TTC549 (cell line): ENCODE data around the gene HEBP2.
"Not testable (repeated sequence)": the region's sequence is repeated elsewhere in the genome, so short reads cannot be mapped to it uniquely, and the experiment has no call there.

Experiments
- FAIRE-seq: peaks from 2 replicates; lab custom pipeline; 2012; peaks lifted over from hg19 to GRCh38; lab: Jason Lieb, UNC

HEBP2 gene, protein sequence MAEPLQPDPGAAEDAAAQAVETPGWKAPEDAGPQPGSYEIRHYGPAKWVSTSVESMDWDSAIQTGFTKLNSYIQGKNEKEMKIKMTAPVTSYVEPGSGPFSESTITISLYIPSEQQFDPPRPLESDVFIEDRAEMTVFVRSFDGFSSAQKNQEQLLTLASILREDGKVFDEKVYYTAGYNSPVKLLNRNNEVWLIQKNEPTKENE

GRCh38 chr6:138403801-138404665 is at the start of gene HEBP2:
Gene HEBP2, plus strand, starts transcription at chr6:138404223. Its CDS starts 273 bp downstream, at chr6:138404496.
- FAIRE-seq: no peak

DNA sequence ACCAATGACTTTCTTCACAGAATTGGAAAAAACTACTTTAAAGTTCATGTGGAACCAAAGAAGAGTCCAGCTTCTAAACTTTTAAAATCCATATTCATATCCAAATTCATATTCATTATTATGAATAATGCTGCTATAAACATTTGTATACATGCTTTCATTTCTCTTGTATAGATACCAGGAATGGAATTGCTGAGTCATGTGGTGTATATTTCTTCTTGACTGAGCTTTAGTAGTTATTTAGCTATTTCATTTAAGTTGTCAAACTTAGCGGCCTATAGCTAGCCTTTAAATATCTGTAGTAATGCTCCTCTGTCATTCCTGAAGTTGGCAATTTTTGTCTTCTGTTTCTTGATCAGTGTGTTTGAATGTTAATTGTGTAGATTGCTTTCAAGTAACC is 46.1 kb upstream of the HEBP2 start:
- FAIRE-seq: no peak

GRCh38 chr6:138368684-138369083 is 35.3 kb upstream of the HEBP2 start:
- not testable (repeated sequence) for FAIRE-seq

DNA sequence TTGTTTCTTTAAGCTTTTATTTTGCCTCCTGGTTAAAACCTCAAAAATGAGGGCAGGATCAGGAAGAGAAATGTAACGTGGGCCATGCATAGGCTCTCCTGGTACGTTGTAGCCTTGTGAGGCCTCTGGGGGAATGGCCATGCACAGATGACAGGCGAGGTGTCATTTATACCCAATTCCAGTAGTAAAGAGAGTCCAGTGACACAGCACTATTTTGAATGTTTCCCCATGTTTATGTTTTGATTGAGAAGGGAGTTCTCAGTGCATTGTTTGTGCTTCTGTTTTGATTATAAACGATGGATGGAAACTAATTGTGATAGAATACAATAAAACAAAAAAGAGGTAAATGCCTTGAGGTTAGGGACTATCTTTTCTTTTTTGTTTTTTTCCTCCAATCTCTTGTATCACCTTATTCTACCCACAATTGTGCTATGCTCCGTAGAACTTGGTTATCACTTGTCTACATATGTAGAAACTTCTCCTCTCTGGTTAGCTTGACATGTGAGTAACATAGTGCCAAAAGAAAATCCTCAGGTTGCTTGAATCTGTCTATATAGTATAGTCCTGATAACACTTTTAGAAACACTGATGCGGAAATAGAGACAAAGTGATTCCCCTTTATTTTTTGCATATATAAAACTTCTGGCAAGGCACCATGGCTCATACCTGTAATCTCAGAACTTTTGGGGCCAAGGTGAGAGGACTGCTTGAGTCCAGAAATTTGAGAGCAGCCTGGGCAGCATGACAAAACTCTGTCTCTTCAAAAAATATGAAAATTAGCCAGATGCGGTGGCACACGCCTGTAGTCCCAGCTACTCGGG is 33.2 kb upstream of the HEBP2 start:
- no peak for FAIRE-seq

DNA sequence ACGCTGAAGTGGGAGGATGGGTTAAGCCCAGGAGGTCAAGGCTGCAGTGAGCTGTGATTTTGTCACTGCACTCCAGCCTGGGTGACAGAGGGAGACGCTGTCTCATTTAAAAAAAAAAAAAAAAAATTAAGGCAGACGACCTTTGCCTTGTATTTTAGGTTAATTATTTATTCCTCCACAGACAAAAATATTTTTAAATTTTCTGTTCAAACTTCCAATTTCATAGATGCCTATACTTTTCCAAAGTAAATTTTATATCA is 32.6 kb upstream of the HEBP2 start:
- no peak for FAIRE-seq

DNA sequence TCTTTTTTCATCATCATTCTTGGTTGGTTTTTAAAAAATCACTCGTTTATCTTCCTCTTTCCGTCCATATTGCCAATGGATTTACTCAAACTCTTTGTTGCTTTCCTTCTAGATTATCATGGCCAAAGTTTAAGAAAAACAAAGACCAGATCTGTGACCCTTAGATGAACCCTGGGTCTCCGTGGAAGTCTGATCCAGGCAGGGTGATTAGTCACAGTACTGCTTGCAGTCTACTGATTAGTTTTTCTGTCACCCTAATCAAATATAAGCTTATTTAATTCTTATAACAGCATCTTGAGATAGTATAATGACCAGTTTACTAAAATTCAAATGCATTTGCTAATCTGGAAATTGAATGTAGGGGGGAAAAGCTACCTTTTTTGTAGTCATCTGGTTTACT is 32.3 kb upstream of the HEBP2 start:
- FAIRE-seq: no peak

GRCh38 chr6:138372711-138373463 is 31.1 kb upstream of the HEBP2 start:
- no peak for FAIRE-seq

DNA sequence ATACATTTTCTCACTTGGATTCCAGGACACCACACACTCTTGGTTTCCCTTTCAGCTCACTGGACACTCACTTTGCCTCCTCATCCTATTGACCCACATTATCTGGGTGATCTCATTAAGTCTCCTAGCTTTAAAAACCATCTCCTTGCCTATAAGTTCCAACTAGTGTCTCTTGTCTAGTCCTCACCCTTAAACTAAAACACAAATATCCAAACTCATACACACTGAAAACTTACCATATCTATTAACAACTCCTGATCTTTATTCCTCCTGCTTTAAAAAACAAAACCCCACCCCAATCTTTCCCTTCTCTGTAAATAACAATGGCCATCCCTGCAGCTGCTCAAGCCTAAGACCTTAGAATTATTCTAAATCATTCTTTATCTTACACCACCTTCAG is 29.8 kb upstream of the HEBP2 start:
- no peak for FAIRE-seq

GRCh38 chr6:138374815-138375214 is 29.2 kb upstream of the HEBP2 start:
- FAIRE-seq: no peak

DNA sequence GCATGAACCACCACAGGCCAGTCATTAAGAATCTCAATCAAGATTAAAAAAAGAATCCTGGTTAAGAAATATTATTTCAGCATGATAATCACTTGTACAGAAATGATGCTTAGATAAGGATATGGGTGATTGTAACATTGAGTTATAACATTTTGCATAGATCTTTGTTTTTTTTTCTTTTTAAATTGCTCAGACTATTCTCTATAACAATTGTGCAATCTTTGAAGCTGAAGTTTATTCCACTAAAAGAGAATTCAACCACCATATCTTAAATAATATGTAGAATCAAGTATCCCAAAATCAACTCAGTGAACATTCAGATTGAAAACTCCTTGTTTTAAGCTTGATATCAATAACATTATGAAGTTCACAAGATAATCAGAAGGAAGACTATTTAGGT is 27.0 kb upstream of the HEBP2 start:
- no peak for FAIRE-seq

GRCh38 chr6:138377844-138378243 is 26.2 kb upstream of the HEBP2 start, which contains the start of gene SMIM28:
Gene SMIM28, plus strand, starts transcription at chr6:138377905. Its CDS starts 168 bp downstream, at chr6:138378073.
- FAIRE-seq: no peak

DNA sequence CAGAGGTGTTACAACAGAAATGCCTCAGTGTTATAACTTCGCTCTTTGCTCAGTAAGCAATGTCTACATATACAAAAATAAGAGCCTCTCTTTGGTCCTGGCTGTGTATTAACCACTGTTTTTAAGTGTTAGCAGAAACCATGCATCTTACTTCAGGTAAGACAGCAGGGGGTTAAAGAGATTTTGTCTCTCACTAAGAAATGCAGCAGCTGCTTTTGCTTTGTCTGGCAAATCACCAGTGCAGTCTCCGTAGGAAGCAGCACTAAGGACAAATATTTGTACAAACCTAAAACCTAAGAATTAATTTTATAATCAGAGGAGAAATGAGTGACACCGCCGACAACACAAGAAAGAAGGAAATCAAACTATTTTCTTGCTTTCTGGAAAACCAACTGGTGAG is 25.6 kb upstream of the HEBP2 start:
- FAIRE-seq: no peak

DNA sequence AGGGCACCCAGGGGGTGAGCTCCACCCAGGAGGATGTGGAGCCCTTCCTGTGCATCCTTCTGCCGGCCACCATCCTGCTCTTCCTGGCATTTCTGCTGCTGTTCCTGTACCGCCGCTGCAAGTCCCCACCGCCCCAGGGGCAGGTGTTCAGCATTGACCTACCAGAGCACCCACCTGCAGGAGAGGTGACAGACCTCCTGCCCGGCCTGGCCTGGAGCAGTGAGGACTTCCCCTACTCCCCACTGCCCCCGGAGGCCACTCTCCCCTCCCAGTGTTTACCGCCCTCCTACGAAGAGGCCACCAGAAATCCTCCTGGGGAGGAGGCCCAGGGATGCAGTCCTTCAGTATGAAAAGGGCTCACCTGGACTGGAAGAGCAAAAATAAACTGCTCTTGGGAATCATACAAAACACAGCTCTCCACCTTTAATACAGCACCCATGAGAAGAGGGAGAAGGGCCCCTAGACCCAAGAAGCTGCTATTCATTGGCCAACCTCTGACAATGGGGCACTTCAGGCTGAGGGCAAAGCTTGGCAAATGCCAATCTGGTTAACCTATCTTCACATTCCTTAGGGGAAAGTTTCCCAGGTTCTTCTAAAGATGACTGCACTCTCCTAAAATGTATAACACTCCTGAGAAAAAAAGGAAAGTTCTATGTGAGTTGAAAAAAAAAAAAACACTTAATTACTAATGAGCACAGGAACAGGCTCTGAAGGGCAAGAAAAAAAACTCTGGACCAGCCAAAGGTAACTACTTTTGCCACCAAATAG is 21.3 kb upstream of the HEBP2 start:
- no peak for FAIRE-seq

DNA sequence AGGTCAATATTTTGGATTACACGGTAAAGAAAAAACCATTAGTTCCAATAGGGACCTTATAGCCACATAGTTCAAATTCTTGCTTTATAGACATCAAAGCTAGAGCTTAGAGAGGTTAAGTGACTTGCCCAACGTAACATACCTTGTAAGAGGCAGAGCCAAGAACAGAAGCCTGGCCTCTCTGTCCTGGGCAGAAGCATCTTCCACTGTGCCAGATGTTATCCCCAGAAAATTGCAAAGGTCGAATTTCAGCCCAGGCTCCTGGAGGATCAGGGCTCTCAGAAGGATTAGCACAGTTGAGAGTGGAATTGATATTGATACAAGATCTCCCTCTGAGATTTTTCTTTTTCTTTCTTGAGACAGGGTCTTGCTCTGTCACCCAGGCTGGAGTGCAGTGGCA is 20.2 kb upstream of the HEBP2 start:
- no peak for FAIRE-seq

- FAIRE-seq: no peak
Observed at GRCh38 chr6:138386897-138387296, 17.1 kb upstream of the HEBP2 start.

DNA sequence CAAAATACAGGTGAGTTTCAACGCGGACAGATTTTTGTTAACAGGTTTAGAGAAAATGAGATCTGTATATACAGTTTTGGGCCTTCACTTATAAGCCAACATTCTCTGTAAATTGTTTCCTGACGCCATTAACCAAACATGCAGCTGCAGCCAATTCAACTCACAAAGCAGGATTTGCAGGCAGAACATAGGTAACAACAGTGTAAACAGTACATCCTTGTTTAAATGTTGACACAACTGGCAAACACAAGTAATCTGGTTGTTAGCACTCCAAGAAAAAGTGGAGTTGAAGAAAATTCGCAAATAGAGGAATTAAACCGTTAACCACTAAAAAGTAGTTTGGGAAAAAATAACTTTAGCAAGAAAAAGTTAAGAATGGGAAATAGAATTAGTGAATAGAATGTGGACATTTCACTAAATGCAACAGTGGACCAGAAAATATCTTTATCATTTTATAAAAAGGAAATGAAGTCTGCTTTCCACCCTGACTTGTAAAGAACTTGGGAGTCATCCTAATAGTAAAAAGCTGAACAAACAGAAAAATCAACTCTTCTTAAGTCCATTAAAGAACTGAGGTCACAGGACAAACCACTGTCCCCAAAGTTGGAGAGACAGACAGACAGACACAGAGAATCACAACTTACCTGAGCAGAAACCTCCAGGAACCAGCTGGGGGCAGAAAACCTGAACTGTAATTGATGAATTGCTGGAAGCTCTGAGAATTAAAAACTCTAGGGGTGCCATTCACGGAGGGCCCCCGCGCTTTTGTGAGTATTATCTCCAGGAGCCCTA is 16.2 kb upstream of the HEBP2 start:
- no peak for FAIRE-seq

DNA sequence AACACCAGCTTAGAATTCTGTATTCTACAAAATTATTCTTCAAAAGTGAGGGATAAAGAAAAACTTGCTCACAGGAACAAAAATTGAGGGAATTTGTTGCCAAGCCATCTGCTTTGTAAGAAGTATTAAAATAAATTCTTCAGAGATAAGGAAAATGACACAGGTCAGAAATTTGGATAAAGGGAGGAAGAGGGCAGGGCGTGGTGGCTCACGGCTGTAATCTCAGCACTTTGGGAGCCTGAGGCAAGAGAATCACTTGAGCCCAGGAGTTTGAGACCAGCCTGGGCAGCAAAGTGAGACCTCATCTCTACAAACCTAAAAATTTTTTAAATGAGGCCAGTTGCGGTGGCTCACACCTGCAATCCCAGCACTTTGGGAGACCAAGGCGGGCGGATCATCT is 14.5 kb upstream of the HEBP2 start:
- no peak for FAIRE-seq

DNA sequence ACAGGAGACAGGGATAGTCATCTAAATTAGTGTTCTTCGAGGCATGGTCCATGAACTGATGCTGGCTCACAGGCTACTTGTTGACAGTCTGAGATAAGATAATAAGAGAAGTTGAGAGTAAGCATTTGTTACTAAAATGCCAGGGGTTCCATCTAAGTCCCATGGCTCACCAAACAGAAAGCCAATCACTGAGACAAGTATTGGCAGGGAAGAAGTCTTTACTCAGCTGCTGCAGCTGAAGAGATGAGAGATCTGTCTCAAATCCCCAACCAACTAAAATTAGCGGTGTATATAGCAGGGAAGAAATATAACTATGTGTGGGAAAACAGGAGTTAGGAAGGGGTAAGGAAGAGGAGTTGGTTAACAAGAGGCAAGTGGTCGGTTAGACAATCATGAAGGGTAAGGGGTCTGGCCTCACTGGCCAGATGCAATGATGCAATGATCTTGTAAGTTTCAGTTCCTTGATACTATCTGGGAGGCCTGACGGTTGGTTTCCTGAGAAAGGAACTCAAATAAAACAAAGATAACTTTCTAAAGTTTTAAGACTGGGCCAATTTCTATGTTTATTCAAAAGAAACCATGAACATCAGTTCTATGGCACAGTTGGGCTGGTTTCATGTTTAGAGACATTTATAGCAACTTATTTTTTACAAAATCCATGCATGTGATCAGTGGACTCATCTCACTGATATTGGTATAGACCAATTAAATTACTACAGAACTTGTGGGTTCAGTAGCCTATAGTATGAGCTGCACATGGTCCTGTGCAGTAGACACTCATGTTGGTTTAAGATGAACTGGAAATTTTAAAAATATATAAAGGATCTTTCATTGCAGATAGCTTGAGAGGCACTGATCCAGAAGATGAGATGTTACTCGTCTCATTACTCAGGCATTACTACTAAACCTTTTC is 9.9 kb upstream of the HEBP2 start:
- FAIRE-seq: no peak

GRCh38 chr6:138396709-138397108 is 7.3 kb upstream of the HEBP2 start:
- no peak for FAIRE-seq
